HG03135 (cell line): ENCODE measurements around the gene CEBPG.

Experiments
- ATAC-seq: cut with Tn5 transposase; IDR thresholded peaks from one replicate; pipeline ENCODE4 v1.9.1; 2021; ENCODE audit warnings: mild to moderate bottlenecking, moderate library complexity; ENCODE audit not compliant: unreplicated experiment

Gene CEBPG

GRCh38 chr19:33381101-33381500, 7.6 kb downstream of the CEBPG start:
- ATAC-seq = no peak

GRCh38 chr19:33382006-33382405, 8.5 kb downstream of the CEBPG start:
- no peak for ATAC-seq

- ATAC-seq = no peak
Measured at GRCh38 chr19:33382982-33383381, 9.5 kb downstream of the CEBPG start.

- ATAC-seq = no peak
Measured at GRCh38 chr19:33383720-33384292, 10.3 kb downstream of the CEBPG start.

GRCh38 chr19:33384983-33385382, 11.5 kb downstream of the CEBPG start:
- ATAC-seq = no peak

- ATAC-seq = no peak
Measured at GRCh38 chr19:33385956-33386355, 12.4 kb downstream of the CEBPG start.

GRCh38 chr19:33386361-33386858, 12.9 kb downstream of the CEBPG start:
- ATAC-seq = no peak

GRCh38 chr19:33387351-33388230, 14.1 kb downstream of the CEBPG start:
- ATAC-seq = no peak

- no peak for ATAC-seq
Measured at GRCh38 chr19:33388231-33388724, 14.8 kb downstream of the CEBPG start.

- ATAC-seq = no peak
Measured at GRCh38 chr19:33388725-33389420, 15.4 kb downstream of the CEBPG start.

GRCh38 chr19:33389421-33390100, 16.1 kb downstream of the CEBPG start:
- no peak for ATAC-seq

- ATAC-seq = no peak
Measured at GRCh38 chr19:33390101-33390907, 16.8 kb downstream of the CEBPG start.

GRCh38 chr19:33390908-33391630, 17.6 kb downstream of the CEBPG start:
- ATAC-seq = no peak

- no peak for ATAC-seq
Measured at GRCh38 chr19:33391631-33392249, 18.2 kb downstream of the CEBPG start.

GRCh38 chr19:33392341-33393285, 19.1 kb downstream of the CEBPG start:
- no peak for ATAC-seq

- no peak for ATAC-seq
Measured at GRCh38 chr19:33393286-33394005, 19.9 kb downstream of the CEBPG start.

- ATAC-seq = no peak
Measured at GRCh38 chr19:33394006-33394722, 20.7 kb downstream of the CEBPG start.
